ENCODE measurements around the gene CCDC34. TPM values are rescaled to one million over a fixed set of nuclear protein-coding genes. Genes with fewer than 3 reads are reported as not detected.
A peak's percentile ranks its signal among the peaks of the same experiment; 100 is the strongest.

Gene CCDC34
- total and polyA plus RNA-seq, 12 donors = 1.1 to 10.7 (median 3.3) TPM

- no peaks in the 10 kb centered on the region for H3K27me3 ChIP-seq
- H3K9me3 ChIP-seq = no peaks in the 10 kb centered on the region
- DNase-seq = no peak
- intact Hi-C loops (cut with DNase I) = loop anchor here in 1 of 10 donors (1.0 kb wide), 1 partner anchor 45 kb away; no protein-coding TSS in a partner anchor
- H3K4me3 ChIP-seq = no peak overlapping the region
- H3K36me3 ChIP-seq = no peaks in the 10 kb centered on the region
- WGBS, 2 donors = 81 to 84% methylated on average over 2 of the region's 2 CpGs
- peak in 3 of 8 donors; percentile 15 to 32 (median 17) for ATAC-seq
- H3K27ac ChIP-seq = peak overlapping the region in 2 of 10 donors; percentile 10 to 24
- no peak for TF ChIP-seq CTCF (IDR thresholded peaks at IDR 0.05)
- peaks cover 0 to 43% (median 13%) of the 10 kb centered on the region in 9 donors for H3K4me1 ChIP-seq
Observed at GRCh38 chr11:27409742-27410141, 46.7 kb upstream of the CCDC34 start.

GRCh38 chr11:27409049-27409448, 46.0 kb upstream of the CCDC34 start:
- intact Hi-C loops (cut with DNase I) = no loop called here
- peaks cover 0 to 47% (median 13%) of the 10 kb centered on the region in 9 donors for H3K4me1 ChIP-seq
- no peaks in the 10 kb centered on the region for H3K9me3 ChIP-seq
- no peak overlapping the region for H3K4me3 ChIP-seq
- DNase-seq = no peak
- TF ChIP-seq CTCF (IDR thresholded peaks at IDR 0.05) = no peak
- no peaks in the 10 kb centered on the region for H3K27me3 ChIP-seq
- peak overlapping the region in 3 of 10 donors; percentile 10 to 24 (median 16) for H3K27ac ChIP-seq
- peak in 3 of 8 donors; percentile 49 to 72 (median 69) for ATAC-seq
- no peaks in the 10 kb centered on the region for H3K36me3 ChIP-seq

GRCh38 chr11:27408246-27408800, 45.3 kb upstream of the CCDC34 start:
- TF ChIP-seq CTCF (IDR thresholded peaks at IDR 0.05) = no peak
- peak overlapping the region in 4 of 10 donors; percentile 9 to 24 (median 13) for H3K27ac ChIP-seq
- H3K4me3 ChIP-seq = no peak overlapping the region
- intact Hi-C loops (cut with DNase I) = no loop called here
- no peak for ATAC-seq
- no peaks in the 10 kb centered on the region for H3K9me3 ChIP-seq
- DNase-seq = no peak
- 72 to 78% methylated on average over 2 of the region's 2 CpGs for WGBS, 2 donors
- H3K27me3 ChIP-seq = no peaks in the 10 kb centered on the region
- H3K36me3 ChIP-seq = no peaks in the 10 kb centered on the region
- H3K4me1 ChIP-seq = peaks cover 0 to 47% (median 13%) of the 10 kb centered on the region in 9 donors

- peak overlapping the region in 8 of 10 donors; percentile 10 to 68 (median 35) for H3K27ac ChIP-seq
- ATAC-seq = peak in 6 of 8 donors; percentile 37 to 65 (median 44)
- no peak for TF ChIP-seq CTCF (IDR thresholded peaks at IDR 0.05)
Observed at GRCh38 chr11:27406498-27407354, 43.7 kb upstream of the CCDC34 start.

More at GRCh38 chr11:27406498-27407354, 43.7 kb upstream of the CCDC34 start:
- H3K4me1 ChIP-seq = peaks cover 0 to 47% (median 13%) of the 10 kb centered on the region in 9 donors
- DNase-seq = no peak
- H3K9me3 ChIP-seq = no peaks in the 10 kb centered on the region
- H3K36me3 ChIP-seq = no peaks in the 10 kb centered on the region
- WGBS, 2 donors = 58 to 60% methylated on average over 3 of the region's 3 CpGs
- intact Hi-C loops (cut with DNase I) = no loop called here
- no peak overlapping the region for H3K4me3 ChIP-seq
- H3K27me3 ChIP-seq = no peaks in the 10 kb centered on the region

Measured in heart right ventricle (tissue), 16 donors.